HL-60 (cell line): ENCODE results near the gene CHEK1.

Source experiments
- TF ChIP-seq, protein P1 (sequence below): IDR thresholded peaks from one replicate; pipeline ENCODE4 v1.5.1; 2011; ENCODE audit warnings: low read length, control low read depth, inconsistent platforms; ENCODE audit not compliant: insufficient read depth
- TF ChIP-seq, protein P2 (sequence below): IDR thresholded peaks from 2 replicates; pipeline ENCODE4 v1.6.1; 2012; ENCODE audit warnings: low read depth; ENCODE audit not compliant: insufficient replicate concordance

DNA sequence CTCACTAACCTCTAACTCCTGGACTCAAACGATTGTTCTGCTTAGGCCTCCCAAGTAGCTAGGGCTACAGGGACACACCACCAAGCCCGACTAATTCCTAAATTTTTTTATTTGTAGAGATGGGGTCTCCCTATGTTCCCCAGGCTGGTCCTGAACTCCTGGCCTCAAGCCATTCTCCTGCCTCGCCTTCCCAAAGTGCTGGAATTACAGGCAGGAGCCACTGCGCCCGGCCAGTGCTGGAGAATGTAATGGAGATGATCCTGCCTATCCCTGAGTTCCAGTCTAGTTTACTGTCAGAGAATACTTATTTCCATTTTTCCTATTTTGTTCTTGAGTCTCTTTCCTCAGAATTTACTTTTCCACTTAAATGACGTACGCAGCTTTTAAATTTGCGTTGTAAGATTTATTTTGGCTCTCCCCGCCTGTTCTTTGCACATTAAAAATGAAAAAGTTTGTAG, at the start of gene CHEK1:
- TF ChIP-seq, protein P1, sequence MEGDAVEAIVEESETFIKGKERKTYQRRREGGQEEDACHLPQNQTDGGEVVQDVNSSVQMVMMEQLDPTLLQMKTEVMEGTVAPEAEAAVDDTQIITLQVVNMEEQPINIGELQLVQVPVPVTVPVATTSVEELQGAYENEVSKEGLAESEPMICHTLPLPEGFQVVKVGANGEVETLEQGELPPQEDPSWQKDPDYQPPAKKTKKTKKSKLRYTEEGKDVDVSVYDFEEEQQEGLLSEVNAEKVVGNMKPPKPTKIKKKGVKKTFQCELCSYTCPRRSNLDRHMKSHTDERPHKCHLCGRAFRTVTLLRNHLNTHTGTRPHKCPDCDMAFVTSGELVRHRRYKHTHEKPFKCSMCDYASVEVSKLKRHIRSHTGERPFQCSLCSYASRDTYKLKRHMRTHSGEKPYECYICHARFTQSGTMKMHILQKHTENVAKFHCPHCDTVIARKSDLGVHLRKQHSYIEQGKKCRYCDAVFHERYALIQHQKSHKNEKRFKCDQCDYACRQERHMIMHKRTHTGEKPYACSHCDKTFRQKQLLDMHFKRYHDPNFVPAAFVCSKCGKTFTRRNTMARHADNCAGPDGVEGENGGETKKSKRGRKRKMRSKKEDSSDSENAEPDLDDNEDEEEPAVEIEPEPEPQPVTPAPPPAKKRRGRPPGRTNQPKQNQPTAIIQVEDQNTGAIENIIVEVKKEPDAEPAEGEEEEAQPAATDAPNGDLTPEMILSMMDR: no peak
- TF ChIP-seq, protein P2, sequence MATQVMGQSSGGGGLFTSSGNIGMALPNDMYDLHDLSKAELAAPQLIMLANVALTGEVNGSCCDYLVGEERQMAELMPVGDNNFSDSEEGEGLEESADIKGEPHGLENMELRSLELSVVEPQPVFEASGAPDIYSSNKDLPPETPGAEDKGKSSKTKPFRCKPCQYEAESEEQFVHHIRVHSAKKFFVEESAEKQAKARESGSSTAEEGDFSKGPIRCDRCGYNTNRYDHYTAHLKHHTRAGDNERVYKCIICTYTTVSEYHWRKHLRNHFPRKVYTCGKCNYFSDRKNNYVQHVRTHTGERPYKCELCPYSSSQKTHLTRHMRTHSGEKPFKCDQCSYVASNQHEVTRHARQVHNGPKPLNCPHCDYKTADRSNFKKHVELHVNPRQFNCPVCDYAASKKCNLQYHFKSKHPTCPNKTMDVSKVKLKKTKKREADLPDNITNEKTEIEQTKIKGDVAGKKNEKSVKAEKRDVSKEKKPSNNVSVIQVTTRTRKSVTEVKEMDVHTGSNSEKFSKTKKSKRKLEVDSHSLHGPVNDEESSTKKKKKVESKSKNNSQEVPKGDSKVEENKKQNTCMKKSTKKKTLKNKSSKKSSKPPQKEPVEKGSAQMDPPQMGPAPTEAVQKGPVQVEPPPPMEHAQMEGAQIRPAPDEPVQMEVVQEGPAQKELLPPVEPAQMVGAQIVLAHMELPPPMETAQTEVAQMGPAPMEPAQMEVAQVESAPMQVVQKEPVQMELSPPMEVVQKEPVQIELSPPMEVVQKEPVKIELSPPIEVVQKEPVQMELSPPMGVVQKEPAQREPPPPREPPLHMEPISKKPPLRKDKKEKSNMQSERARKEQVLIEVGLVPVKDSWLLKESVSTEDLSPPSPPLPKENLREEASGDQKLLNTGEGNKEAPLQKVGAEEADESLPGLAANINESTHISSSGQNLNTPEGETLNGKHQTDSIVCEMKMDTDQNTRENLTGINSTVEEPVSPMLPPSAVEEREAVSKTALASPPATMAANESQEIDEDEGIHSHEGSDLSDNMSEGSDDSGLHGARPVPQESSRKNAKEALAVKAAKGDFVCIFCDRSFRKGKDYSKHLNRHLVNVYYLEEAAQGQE: no peak
